ENCODE measurements around the gene GPR152.

GRCh38 chr11:67412495-67413179 is 39.9 kb downstream of the GPR152 start:
- TF ChIP-seq CTCF (IDR thresholded peaks at IDR 0.05; ENCODE audit: low read length) (no peak), EZH2 (IDR thresholded peaks at IDR 0.05; ENCODE audit: borderline replicate concordance, low read length) (no peak)

Data from OCI-LY1 (cell line).